OCI-LY1 (cell line): ENCODE data around the gene DYNLT2.

Source experiments
- H2AFZ ChIP-seq: fragments of 200-600 bp; sonication (generic), shearing (Covaris generic); 2 replicates; pipeline ENCODE4 v1.6.0; 2014; ENCODE audit warnings: antibody characterized with exemption, mild to moderate bottlenecking, low read length
- H3F3A ChIP-seq: fragments of 200-600 bp; sonication (generic), shearing (Covaris generic); 2 replicates; pipeline ENCODE4 v1.6.0; 2014; ENCODE audit warnings: mild to moderate bottlenecking, antibody characterized with exemption, low read length, moderate library complexity; ENCODE audit not compliant: insufficient read depth
- H3K27ac ChIP-seq: fragments of 200-600 bp; sonication (generic); 2 replicates; pipeline ENCODE4 v1.5.1; 2014; ENCODE audit warnings: low read length, mixed run types, mild to moderate bottlenecking, low read depth; ENCODE audit not compliant: poor library complexity, severe bottlenecking
- H3K27me3 ChIP-seq: fragments of 200-600 bp; sonication (generic); 2 replicates; pipeline ENCODE4 v1.6.0; 2014; ENCODE audit warnings: antibody characterized with exemption, mild to moderate bottlenecking, low read length, moderate library complexity; ENCODE audit not compliant: insufficient read depth
- H3K36me3 ChIP-seq: fragments of 200-600 bp; sonication (generic); 2 replicates; pipeline ENCODE4 v1.6.1; 2014; ENCODE audit warnings: mild to moderate bottlenecking, antibody characterized with exemption, low read length, moderate library complexity, mixed read lengths; ENCODE audit not compliant: insufficient read depth
- H3K4me1 ChIP-seq: fragments of 200-600 bp; sonication (generic); 2 replicates; pipeline ENCODE4 v1.5.1; 2014; ENCODE audit warnings: mild to moderate bottlenecking, low read length, moderate library complexity; ENCODE audit not compliant: insufficient read depth, severe bottlenecking
- H3K4me2 ChIP-seq: fragments of 200-600 bp; sonication (generic), shearing (Covaris generic); 2 replicates; pipeline ENCODE4 v1.6.1; 2014; ENCODE audit warnings: low read length
- H3K4me3 ChIP-seq: fragments of 200-600 bp; sonication (generic); 2 replicates; pipeline ENCODE4 v1.5.1; 2014; ENCODE audit warnings: low read length, low read depth, mild to moderate bottlenecking, mixed read lengths; ENCODE audit not compliant: poor library complexity, severe bottlenecking
- H3K79me2 ChIP-seq: fragments of 200-600 bp; shearing (Covaris generic); 2 replicates; pipeline ENCODE4 v1.6.1; 2016; ENCODE audit warnings: mixed run types, low read length, mixed read lengths; ENCODE audit not compliant: insufficient read depth
- H3K9ac ChIP-seq: fragments of 200-600 bp; sonication (generic), shearing (Covaris generic); 2 replicates; pipeline ENCODE4 v1.6.1; 2014; ENCODE audit warnings: mild to moderate bottlenecking, low read length, mixed read lengths
- H3K9me2 ChIP-seq: fragments of 200-600 bp; sonication (generic), shearing (Covaris generic); 2 replicates; pipeline ENCODE4 v1.6.1; 2014; ENCODE audit warnings: low read depth, mild to moderate bottlenecking, low read length, mixed read lengths
- H3K9me3 ChIP-seq: fragments of 200-600 bp; shearing (Covaris generic); 2 replicates; pipeline ENCODE4 v1.6.1; 2014; ENCODE audit warnings: low read length, mixed read lengths
- H4K20me1 ChIP-seq: fragments of 200-600 bp; sonication (generic), shearing (Covaris generic); 2 replicates; pipeline ENCODE4 v1.6.0; 2016; ENCODE audit warnings: mild to moderate bottlenecking, low read length; ENCODE audit not compliant: insufficient read depth
- CTCF ChIP-seq: fragments of 200-600 bp; sonication (generic), shearing (Covaris generic); IDR thresholded peaks from 2 replicates; pipeline ENCODE4 v1.5.1; 2017; ENCODE audit warnings: mild to moderate bottlenecking, antibody characterized with exemption, low read length, moderate library complexity, mixed read lengths
- EZH2 ChIP-seq: fragments of 200-600 bp; sonication (generic), shearing (Covaris generic); IDR thresholded peaks from 2 replicates; pipeline ENCODE4 v1.8.0; 2017; ENCODE audit warnings: borderline replicate concordance, mixed run types, mild to moderate bottlenecking, antibody characterized with exemption, low read length, moderate library complexity, mixed read lengths

The DYNLT2 gene

GRCh38 chr6:169777896-169778295, 26.5 kb upstream of the DYNLT2 start:
- Histone ChIP-seq H3K27ac (no peak overlapping the region), H3K27me3 (no peaks in the 10 kb centered on the region), H3F3A (no peaks in the 10 kb centered on the region), H3K4me3 (no peak overlapping the region), H3K4me2 (no peak overlapping the region), H2AFZ (no peak overlapping the region), H3K36me3 (peaks cover 22% of the 10 kb centered on the region), H3K79me2 (no peaks in the 10 kb centered on the region), H3K9ac (no peak overlapping the region), H4K20me1 (no peaks in the 10 kb centered on the region), H3K9me3 (no peaks in the 10 kb centered on the region), H3K9me2 (no peaks in the 10 kb centered on the region), H3K4me1 (no peaks in the 10 kb centered on the region)
- TF ChIP-seq EZH2 (no peak), CTCF (no peak)

DNA sequence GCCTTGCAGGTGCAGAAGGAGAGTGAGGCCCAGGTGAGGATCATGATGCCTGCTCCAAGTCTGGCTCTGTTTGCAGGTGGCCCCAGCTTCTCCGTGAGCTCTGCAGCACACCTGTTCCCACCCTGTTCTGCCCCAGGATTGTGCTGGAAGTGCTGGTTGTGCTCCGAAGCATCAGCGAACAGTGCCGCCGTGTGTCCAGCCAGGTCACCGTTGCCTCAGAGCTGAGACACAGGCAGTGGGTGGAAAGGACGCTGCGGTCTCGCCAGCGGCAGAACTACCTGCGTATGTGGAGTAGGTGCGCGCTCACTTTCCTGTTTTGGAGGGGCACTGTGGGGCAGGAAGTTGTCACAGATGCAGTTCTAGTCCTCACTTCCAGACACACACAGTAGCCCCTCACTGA, 25.0 kb upstream of the DYNLT2 start:
- Histone ChIP-seq H3K36me3 (peaks cover 28% of the 10 kb centered on the region), H3K9me2 (no peaks in the 10 kb centered on the region)

DNA sequence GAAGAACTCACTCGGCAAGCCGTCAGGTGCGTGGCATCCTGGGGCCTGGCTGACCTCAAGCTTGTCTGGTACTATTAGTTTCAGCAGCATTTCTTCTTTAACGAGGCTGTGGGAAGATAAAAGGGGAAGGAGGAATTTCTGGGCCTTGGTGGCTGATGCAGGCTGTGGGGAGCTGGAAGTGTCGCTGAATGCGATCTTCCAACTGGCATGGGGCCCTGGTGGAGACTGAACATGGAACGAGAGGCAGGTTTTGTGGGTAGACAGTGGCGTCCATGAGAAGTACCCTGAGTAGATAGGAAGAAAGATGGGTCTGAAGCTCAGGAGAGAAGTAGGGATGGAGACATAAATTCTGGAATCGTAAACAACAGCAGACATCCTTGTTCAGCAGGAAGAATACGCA, 23.9 kb upstream of the DYNLT2 start:
- Histone ChIP-seq H3K9me2 (no peaks in the 10 kb centered on the region), H3K9me3 (no peaks in the 10 kb centered on the region), H3K4me2 (no peak overlapping the region), H3K4me3 (no peak overlapping the region), H3F3A (no peaks in the 10 kb centered on the region), H3K27me3 (no peaks in the 10 kb centered on the region), H3K79me2 (no peaks in the 10 kb centered on the region), H3K4me1 (no peaks in the 10 kb centered on the region), H3K36me3 (peaks cover 25% of the 10 kb centered on the region), H4K20me1 (no peaks in the 10 kb centered on the region), H2AFZ (no peak overlapping the region), H3K9ac (no peak overlapping the region), H3K27ac (no peak overlapping the region)
- TF ChIP-seq EZH2 = no peak
- no peak for TF ChIP-seq CTCF

More for the DNA sequence above, 25.0 kb upstream of the DYNLT2 start:
- Histone ChIP-seq H3K9me3 (no peaks in the 10 kb centered on the region), H3K4me3 (no peak overlapping the region), H3K79me2 (no peaks in the 10 kb centered on the region), H3F3A (no peaks in the 10 kb centered on the region), H3K27me3 (no peaks in the 10 kb centered on the region), H3K4me1 (no peaks in the 10 kb centered on the region), H2AFZ (no peak overlapping the region), H3K4me2 (no peak overlapping the region), H3K9ac (no peak overlapping the region), H3K27ac (no peak overlapping the region), H4K20me1 (no peaks in the 10 kb centered on the region)
- TF ChIP-seq CTCF = no peak
- no peak for TF ChIP-seq EZH2
